GM21529 (cell line): ENCODE results near the gene OR5M10.
"Not testable (repeated sequence)": the region's sequence is repeated elsewhere in the genome, so short reads cannot be mapped to it uniquely, and the experiment has no call there.

ENCODE experiments used
- ATAC-seq: cut with Tn5 transposase; IDR thresholded peaks from one replicate; pipeline ENCODE4 v1.9.1; 2021; ENCODE audit not compliant: unreplicated experiment

Gene OR5M10

DNA sequence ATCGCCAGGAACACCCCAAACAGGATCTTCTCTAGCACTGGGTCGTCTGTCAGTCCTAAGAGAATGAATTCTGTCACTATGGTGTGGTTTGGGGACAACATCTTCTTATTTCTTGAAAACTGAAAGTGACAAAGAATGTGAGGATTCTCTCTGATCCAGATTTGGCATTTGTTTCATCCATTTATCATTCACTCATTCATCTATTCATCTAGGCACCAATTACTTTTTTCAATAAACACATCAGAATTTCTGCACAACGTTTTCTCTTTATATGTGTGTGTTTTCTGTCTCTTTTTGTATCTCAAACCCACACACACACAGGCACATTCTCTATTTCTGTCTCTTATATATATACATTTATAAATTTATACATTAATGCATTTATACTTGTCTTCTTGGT, at the start of gene OR5M10:
OR5M10 (minus strand) TSS at position 101 of the 400 bp plus-strand sequence; CDS start at position 101, 0 bp downstream.
- no peak for ATAC-seq

DNA sequence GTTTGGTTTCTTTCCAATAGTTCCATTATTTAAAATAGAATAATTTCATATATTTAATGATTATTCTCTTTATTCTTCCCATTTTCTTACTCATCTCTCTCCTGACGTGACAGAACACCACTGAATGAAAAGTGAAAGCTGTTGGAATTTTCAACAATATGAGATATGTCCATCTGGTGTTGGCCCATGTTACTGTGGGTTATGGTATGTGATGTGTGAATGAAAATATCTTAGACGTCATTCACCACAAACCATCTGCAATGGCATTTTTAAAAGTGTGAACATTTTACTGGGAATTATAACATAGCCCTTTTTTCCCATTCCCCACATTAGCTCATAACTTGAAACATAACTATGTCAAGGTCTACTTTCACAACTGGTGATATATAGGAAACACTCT, 48.4 kb upstream of the OR5M10 start:
- ATAC-seq, result no peak

DNA sequence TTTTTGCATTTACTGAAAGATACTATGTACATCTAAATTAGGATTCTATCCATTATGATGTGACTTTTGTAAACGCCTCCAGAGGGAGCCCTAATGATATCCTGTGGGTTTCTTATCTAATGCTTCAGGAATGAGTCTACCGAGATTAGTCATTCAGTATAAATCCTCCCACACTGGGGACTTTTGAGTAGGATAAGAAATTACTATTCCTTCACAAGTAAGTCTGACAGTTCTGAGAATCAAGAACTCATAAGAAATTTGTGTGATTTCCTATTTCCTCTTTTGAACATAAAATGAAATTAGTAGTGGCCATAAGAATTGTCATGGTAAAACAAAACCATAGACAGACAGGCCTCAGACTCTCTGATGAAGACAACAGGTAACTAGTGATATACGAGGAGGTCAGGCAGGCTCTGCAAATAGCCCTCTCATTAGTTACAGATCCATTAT, 47.2 kb upstream of the OR5M10 start:
- peak; percentile 63 for ATAC-seq

DNA sequence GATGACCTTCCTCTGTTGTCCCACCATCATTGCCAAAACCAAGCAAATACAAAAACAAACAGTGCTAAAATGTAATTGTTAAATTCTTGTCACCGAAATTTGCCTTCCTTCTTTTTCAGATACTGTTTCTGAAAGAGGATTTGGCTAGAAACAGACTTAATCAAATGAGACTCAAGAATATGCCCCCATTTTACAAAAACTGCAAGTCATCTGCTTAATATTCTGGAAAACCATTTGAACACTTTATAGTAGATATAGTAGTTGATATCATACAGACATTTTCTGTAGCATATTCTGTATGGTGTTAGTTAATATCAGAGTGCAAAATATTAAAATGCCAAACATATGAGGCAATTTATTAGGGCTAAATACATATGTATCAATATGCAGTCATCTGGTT, 33.7 kb upstream of the OR5M10 start:
- no peak for ATAC-seq

DNA sequence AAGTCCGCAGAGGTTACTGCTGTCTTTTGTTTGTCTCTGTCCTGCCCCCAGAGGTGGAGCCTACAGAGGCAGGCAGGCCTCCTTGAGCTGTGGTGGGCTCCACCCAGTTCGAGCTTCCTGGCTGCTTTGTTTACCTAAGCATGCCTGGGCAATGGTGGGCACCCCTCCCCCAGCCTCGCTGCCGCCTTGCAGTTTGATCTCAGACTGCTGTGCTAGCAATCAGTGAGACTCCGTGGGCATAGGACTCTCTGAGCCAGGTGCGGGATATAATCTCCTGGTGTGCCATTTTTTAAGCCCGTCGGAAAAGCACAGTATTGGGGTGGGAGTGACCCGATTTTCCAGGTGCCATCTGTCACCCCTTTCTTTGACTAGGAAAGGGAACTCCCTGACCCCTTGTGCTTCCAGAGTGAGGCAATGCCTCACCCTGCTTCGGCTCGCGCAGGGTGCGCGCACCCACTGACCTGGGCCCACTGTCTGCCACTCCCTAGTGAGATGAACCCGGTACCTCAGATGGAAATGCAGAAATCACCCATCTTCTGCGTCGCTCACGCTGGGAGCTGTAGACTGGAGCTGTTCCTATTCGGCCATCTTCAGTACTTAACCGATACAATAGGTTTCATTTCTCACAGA, 14.7 kb upstream of the OR5M10 start:
- not testable (repeated sequence) for ATAC-seq

DNA sequence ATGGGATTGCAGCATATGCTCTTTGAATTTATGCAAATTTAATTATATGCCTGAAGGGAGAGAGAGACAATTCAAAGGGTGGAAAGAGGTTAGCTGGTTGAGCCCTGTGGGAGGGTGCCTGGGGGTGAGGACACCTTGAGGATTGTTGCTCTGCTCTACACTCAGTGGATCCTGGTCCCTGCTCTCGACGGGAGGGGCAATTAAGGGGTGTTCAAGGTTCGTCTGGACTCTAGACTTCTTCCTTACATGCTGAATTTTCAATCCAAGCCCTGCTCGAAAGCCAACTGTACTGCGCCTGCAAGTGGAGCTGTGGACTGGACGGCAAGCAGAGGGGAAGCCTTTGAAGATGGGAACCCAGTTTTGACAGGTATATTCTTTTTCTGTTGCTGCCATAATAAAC, 18.9 kb downstream of the OR5M10 start:
- no peak for ATAC-seq

DNA sequence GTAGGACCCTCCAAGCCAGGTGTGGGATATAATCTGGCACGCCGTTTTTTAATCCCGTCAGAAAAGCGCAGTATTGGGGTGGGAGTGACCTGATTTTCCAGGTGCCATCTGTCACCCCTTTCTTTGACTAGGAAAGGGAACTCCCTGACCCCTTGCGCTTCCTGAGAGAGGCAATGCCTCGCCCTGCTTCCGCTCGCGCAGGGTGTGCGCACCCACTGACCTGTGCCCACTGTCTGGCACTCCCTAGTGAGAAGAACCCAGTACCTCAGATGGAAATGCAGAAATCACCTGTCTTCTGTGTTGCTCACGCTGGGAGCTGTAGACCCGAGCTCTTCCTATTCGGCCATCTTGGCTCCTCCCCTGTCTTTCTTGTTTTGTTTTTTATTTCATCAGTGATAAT, 22.8 kb downstream of the OR5M10 start:
- ATAC-seq, result not testable (repeated sequence)

DNA sequence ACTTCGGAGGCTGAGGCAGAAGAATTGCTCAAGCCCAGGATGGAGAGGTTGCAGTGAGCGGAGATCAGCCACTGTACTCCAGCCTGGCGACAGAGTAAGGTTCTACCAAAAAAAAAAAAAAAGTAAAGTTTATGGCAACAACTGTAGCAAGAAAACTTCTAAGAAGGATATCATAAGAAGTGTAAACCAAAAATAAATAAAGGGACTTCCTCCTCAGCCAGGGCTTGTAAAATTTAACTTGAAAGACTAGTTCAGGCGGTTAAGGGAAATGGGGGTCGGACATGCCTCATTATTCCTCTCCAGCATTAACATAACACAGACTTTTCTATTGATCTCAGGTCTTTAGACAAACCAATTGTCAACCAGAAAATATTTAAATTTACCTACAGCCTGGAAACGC, 32.0 kb downstream of the OR5M10 start:
- ATAC-seq, result no peak

DNA sequence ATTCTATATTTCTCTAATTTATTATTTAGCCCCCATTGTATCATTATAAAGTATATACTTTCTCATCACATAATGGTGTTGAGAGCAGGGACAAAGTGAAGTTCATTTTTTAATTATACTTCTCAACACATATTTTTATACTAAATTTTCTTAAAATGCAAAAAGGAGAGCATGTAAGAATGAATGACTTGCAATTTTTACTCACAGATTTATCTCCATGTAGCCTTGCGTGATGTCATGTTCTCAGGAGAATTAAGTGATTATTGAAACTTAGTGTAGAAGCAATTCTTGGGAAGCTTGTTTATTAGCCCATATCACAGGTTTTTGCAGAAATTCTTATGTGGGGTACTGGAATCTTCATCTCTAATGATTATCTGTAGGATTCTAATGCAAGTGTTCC, 33.8 kb downstream of the OR5M10 start:
- no peak for ATAC-seq

DNA sequence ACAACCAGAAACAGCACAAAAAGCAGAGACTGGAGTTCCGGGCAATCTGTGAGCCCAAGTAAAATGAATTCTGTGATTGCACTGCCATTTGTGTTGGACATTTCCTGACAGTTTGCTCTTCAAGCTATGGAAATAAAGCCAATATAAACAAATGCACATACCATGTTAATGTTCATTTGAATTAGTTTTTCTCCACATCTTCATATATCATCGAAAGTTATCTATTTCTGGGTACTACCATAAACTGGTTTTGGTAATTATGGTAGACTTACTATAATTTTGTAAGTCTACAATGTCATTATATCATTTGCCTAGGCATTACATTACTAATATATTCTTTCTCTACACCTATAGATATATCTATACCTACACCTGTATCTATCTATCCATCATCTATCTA, 34.4 kb downstream of the OR5M10 start, which contains the start of gene OR5M11:
OR5M11 (minus strand) TSS at position 101 of the 400 bp plus-strand sequence; CDS start at position 101, 0 bp downstream.
- no peak for ATAC-seq

DNA sequence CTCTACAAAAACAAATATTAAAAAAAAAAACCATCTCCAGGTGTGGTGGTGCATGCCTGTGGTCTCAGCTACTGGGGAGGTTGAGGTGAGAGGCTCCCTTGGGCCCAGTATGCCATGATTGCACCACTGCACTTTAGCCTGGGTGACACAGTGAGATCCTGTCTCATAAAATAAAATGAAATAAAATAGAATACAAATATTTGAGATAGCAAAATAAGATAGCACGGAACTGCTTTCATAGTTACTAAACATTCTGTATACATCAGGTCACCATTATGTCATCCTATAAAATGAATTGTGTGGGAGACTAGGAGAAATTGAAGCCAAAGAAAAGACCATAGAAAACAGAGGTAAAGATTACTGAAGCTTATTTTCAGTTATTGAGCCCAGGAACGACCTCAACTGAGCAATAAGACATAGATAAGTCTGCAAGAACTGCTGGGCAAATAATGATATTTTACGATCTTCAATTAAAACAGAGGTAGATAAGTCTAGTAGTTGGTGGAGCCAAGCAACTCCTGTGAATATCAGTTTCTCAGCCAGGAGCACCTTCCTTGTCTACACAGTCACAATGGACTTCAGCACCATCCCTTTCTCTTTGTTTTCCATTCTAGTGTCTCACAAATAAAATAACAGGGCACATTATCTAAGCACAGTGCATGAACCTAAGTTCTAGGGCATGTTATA, 44.3 kb downstream of the OR5M10 start:
- no peak for ATAC-seq

DNA sequence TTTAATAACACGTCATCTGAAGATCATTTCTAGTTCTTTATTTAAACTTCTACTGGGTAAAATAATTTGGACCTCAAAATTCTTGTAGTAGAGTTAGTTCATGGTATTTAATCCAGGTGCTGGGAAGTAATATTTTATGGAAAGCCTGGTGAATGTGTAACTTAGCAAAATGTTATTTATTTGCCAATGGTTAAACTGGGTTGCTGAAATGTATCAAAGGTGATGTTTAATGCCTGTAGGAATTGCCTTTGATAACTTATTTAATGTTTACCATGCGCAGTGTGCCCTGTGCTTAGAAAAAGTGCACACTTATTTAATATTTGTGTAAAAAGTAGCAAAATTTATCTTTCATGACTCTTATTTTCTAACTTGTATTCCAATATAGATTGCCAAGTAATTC, 45.7 kb downstream of the OR5M10 start:
- ATAC-seq, result no peak
